NCI-H524 (cell line): Measurements from ENCODE around the gene TET3.

Experiments used
- DNase-seq, 2 experiments: peaks; one replicate each; lab custom pipeline; 2025; lab: John Stamatoyannopoulos, UW

The TET3 gene

DNA sequence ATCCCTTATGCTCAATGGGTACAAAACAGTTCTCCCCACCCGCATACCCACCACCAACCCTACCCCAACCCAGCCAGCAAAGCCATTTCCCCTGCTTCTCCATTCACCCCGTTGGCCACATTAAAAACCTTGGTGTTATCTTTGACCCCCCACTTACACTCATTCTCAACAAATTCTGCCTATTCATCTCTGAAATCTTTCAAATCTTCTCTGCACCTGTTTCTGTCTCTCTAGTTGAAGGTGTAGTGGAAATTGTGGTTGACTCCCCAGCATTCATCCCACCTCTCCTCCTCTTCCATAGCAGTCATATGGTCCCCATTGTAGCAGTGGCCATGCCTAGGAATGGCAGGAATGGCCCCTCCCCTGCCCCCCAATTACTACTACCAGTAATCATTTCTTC is 20.5 kb upstream of the TET3 start:
- no peak for DNase-seq

- DNase-seq, result no peak
Observed at GRCh38 chr2:73965053-73965452, 19.7 kb upstream of the TET3 start.

DNA sequence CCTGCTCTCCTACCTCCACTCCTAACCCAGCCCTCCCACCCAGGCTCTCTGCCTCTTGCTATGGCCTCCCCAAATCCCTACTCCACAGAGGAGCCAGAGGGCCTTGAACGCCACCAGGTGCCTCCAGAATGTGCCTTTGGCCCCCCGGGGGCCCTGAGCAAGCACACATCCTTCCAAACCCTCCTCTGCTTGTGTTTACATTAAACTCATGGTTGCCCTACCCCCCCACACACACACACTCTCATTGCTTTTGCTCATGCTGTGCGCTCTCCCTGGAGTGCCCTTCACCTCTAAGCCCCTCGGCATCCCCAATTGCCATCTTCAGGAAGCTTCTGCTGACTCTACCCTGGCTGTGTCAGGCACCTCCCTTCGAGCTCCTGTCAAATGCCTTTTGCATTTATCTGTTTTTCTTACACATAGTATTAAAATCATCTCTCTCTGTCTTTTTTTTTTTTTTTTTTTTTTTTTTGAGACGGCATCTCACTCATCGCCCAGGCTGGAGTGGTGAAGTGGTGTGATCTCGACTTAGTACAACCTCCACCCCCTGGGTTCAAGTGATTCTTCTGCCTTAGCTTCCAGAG is 16.3 kb upstream of the TET3 start:
- DNase-seq, result no peak

DNA sequence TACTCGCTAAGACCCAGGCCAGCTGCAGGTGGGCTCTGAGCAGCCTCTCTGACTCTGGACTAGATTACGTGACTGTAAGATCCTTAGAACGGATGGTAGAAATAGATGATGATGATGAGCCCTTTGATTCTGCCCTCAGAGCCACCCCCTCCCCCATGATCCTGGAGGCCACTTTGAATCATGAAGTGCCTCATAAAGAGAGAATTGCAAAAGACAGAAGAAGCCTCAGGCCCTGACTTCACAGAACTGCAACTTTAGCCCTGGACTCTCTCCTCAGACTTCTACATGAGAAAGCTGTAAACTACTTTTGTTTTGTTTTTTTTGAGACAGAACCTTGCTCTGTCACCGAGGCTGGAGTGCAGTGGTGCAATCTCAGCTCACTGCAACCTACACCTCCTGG is 15.4 kb upstream of the TET3 start:
- no peak for DNase-seq

GRCh38 chr2:73970141-73970803 is 14.4 kb upstream of the TET3 start:
- DNase-seq, result no peak

- no peak for DNase-seq
Observed at GRCh38 chr2:73970850-73971471, 13.7 kb upstream of the TET3 start.

- no peak for DNase-seq
Observed at GRCh38 chr2:73971722-73972121, 13.0 kb upstream of the TET3 start.

GRCh38 chr2:73972846-73973245 is 11.9 kb upstream of the TET3 start:
- DNase-seq, result no peak

DNA sequence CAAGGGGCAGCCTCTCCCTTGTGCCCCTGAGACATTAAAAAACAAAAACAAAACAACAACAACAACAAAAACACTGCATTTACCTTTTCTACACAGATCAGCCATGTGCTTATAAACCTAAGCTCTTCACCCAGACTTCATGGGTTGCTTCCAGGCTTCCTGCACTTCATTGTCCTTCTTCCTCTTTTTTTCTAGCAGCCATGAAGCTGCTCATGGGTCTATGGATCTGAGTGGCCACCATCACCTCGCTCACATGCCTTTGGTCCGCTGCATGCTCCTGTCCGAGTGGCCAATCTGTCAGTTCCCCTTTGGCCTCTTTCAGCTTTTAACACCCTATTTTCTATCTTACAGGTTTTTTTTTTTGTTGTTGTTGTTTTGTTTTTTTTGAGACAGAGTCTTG is 9.0 kb upstream of the TET3 start:
- DNase-seq, result no peak

GRCh38 chr2:73976803-73977202 is 7.9 kb upstream of the TET3 start:
- no peak for DNase-seq

DNA sequence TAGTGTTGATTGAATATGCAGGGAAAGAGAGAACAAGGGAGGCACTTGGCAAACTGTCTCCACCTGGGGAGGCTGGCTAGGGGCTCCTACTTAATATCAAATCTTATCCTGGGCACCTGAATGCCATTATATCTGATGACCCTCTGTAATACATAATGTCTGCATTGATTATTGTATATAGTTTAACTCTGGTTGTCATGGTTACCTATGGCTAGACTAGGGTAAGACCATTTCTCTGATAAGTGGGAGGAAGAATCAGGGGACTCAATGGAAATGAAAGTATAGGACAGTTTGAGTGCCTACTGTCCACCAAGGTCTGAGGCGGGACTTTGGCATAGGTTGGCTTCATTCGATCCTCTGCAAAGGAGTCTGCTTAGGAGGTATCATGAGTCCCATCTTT is 7.2 kb upstream of the TET3 start:
- no peak for DNase-seq

DNA sequence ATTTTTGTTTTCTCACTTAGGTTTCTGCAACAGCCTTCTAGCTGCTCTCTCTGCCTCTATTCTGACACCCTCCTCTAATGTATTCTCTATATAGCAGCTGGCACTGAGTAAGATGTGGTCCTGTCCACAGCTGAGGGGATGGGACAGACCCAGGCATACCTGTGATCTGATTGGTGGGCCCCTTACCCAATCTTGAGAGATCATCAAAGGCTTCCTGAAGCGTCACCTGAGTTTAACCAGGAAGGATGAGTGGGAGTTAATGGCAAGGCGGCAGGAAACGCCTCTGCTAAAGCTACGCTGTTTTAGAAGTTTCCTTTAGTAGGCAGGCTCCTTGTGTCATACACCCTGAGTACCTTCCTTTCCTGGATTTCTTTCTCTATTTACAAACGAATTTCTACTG is 5.7 kb upstream of the TET3 start:
- DNase-seq, result no peak

DNA sequence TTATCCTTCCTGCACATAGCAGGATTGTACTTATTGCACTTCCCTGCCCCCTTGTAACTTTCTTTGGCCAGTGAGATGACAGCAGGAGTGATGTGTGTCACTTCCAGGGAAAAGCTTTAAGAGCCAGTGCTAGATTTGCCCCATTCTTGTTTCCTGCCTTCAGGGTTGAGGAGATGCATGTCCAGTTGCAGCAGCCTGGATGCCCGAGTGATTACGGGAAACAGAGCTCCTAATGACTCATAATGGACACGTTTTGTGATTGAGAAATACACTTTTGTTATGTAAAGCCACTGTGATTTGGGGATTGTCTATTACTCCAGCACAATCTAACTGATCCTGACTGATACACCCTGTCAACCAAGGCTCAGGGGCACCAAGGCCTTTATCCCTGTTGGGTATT is 5.0 kb upstream of the TET3 start:
- DNase-seq, result no peak

GRCh38 chr2:73980566-73980965 is 4.1 kb upstream of the TET3 start:
- DNase-seq, result no peak

DNA sequence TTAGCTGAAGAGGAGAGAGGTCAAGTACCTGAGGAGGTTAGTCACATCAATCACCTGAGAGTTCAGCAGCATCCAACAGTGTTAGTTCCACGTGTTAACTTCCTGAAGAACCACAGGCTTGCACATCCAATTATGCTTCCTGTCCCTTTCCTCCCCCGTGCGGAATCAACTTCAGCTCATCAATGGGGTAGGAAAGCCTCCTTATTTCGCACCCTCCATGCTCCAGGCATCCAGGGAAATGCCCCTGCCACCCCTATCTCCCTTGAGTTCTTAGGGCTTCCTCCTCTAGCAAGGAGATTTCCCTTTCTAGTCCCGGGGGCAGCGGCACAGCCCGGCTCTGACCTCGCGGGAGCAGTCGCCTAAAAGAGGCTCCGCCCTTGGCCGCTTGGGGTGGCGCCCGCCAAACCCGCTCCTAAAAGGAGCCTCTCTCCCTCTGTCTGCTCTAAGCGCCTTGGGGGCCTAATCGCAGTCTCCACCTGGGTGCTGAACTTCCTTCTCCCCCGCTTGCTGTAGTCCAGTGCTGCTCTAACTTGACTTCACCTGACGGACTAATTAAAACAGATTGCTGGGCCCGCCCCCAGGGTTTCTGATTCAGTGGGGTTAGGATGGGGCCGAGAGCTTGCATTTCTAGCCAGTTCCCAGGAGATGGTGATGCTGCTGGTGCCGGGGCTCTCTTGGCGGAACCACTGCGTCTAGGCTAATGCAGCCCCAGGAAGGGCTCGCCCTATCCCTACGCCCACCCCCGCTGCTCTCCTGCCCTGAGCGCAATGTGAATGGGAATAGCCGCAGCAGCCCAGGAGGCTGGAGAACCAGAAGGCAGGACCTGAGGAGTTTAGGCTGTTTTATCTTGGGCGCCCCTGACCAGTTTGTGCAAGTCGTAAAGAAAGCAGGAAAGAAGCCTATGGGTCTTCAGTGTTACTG is 3.4 kb upstream of the TET3 start:
- peak; percentile 68 to 80 for DNase-seq

- DNase-seq, result peak; percentile 47 to 70
Observed at GRCh38 chr2:73982140-73982617, 2.5 kb upstream of the TET3 start.

DNA sequence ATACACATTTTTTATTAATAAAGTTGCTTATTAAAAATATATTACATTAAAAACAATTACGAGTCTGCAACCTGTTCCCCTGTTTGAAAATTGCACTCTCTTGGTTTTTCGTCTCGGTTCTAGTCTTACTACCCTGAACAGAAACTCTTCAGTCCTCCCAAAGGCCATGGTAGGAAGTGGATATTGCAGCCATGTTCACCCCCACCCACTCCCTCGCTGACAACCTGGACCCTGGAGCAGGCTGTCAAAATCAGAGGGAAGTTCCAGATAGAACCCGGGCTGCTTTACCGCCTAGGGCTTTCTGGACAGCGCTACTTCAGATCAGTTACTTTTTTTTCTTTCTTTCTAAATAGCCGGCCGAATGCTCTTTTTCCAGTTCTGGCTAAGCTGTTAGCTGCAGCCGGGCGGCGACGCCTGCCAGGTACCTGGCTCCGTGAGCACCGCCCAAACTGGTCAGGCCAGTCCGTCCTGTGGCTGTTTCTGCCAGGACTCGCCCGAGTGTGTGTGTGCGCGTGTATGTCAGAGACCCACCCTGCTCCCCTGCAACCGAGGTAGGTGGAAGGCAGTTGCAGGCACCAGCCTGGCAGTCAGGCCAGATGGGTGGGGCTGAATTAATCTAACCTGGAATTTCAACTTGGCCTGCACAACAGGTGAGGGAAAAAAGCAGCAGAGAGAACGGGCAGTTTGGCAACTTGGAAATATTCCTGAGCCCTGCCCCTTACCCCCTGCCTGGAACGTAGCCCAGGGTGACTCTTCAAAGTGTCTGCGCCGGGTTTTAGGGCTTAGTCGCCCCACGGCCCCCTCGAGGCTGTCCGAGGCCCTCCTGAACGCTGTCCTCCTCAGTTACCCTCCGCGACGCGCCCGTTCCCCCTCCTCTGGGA is 1.1 kb upstream of the TET3 start:
- DNase-seq, result peak in 1 of 2 experiments; percentile 44

DNA sequence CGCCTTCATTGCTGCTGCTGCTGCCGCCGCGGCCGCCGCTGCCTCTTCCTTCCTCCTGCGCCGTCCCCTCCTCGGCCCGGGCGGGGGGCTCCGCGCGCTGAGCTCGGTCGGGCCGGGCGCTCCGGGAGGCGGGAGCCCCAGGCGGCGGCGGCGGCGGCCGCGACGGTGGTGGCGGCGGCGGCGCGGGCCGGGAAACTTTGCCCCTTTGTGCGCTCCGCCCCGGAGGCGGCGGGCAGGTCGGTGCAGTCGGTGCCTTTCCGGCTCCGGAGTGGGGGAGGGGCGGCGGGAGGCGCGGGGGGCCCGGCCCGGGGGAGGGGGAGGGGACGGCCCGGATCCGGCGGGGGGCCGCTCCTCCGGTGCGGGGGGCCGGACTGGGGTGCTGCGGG is 205 bp downstream of the TET3 start:
- no peak for DNase-seq

- peak in 1 of 2 experiments; percentile 24 for DNase-seq
Observed at GRCh38 chr2:73985308-73986084, 786 bp downstream of the TET3 start.

DNA sequence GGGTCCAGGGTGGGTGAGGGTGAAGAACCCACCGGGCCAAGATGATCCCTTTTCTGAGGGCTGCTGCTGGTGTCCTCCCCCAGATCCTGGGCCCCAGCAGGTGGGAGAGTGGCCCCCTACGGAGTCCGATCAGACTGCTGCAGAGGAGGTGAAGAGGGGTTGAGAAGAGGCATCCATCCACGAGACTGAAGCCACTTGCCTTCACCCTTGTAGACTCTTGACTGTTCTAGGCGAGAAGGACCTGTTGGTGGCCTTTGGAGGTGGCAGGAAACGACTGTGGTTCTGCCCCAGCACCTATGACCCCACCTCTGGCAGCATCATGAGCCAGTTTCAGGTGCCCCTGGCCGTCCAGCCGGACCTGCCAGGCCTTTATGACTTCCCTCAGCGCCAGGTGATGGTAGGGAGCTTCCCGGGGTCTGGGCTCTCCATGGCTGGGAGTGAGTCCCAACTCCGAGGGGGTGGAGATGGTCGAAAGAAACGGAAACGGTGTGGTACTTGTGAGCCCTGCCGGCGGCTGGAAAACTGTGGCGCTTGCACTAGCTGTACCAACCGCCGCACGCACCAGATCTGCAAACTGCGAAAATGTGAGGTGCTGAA is 1.5 kb downstream of the TET3 start:
- DNase-seq, result no peak
